ENCODE results near the gene HYAL2.
"Not testable (repeated sequence)": the region's sequence is repeated elsewhere in the genome, so short reads cannot be mapped to it uniquely, and the experiment has no call there.

Gene HYAL2

GRCh38 chr3:50290161-50290641 lies 32.3 kb downstream of the HYAL2 start:
- DNase-seq (ENCODE audit: low read depth) = no peak

GRCh38 chr3:50289130-50289529 lies 33.4 kb downstream of the HYAL2 start:
- no peak for DNase-seq (ENCODE audit: low read depth)

- DNase-seq (ENCODE audit: low read depth) = no peak
These were observed 34.0 kb downstream of the HYAL2 start for GRCh38 chr3:50288387-50289007.

- DNase-seq (ENCODE audit: low read depth) = no peak
These were observed 35.3 kb downstream of the HYAL2 start for GRCh38 chr3:50287262-50287661.

GRCh38 chr3:50286322-50287227 lies 36.0 kb downstream of the HYAL2 start:
- DNase-seq (ENCODE audit: low read depth) = no peak

GRCh38 chr3:50284121-50284520 lies 38.4 kb downstream of the HYAL2 start:
- DNase-seq (ENCODE audit: low read depth) = not testable (repeated sequence)

- DNase-seq (ENCODE audit: low read depth) = no peak
These were observed 43.1 kb downstream of the HYAL2 start for GRCh38 chr3:50279255-50280016.

GRCh38 chr3:50278880-50279224 lies 43.7 kb downstream of the HYAL2 start, which contains the start of gene LSMEM2:
Gene LSMEM2, plus strand, starts transcription at chr3:50279087. Its CDS starts 27 bp downstream, at chr3:50279114.
- no peak for DNase-seq (ENCODE audit: low read depth)

GRCh38 chr3:50278123-50278879 lies 44.2 kb downstream of the HYAL2 start:
- DNase-seq (ENCODE audit: low read depth) = no peak

- DNase-seq (ENCODE audit: low read depth) = no peak
These were observed 45.8 kb downstream of the HYAL2 start for GRCh38 chr3:50276762-50277101.

- no peak for DNase-seq (ENCODE audit: low read depth)
These were observed 46.4 kb downstream of the HYAL2 start for GRCh38 chr3:50275996-50276761.

GRCh38 chr3:50275141-50275995 lies 47.2 kb downstream of the HYAL2 start:
- DNase-seq (ENCODE audit: low read depth) = no peak

GRCh38 chr3:50274371-50275104 lies 48.0 kb downstream of the HYAL2 start:
- peak; percentile 43 for DNase-seq (ENCODE audit: low read depth)

GRCh38 chr3:50273689-50274065 lies 48.9 kb downstream of the HYAL2 start:
- DNase-seq (ENCODE audit: low read depth) = no peak

GRCh38 chr3:50272911-50273688 lies 49.4 kb downstream of the HYAL2 start:
- DNase-seq (ENCODE audit: low read depth) = peak; percentile 75

- DNase-seq (ENCODE audit: low read depth) = not testable (repeated sequence)
These were observed 50.0 kb downstream of the HYAL2 start for GRCh38 chr3:50272538-50272910.

GRCh38 chr3:50271314-50271936 lies 51.1 kb downstream of the HYAL2 start:
- no peak for DNase-seq (ENCODE audit: low read depth)
